Nucleus accumbens (tissue), 56 donors: ENCODE results near the gene ZBTB20.

Experiments
- DNase-seq, 56 donors: peaks; one replicate each; lab custom pipeline; 2025; lab: John Stamatoyannopoulos, UW

The ZBTB20 gene

GRCh38 chr3:114408736-114409670, 738.1 kb downstream of the ZBTB20 start:
- DNase-seq: peak in 4 of 56 donors; percentile 19 to 34 (median 24)

- peak in 1 of 56 donors; percentile 18 for DNase-seq
Observed at GRCh38 chr3:114406922-114407321, 740.2 kb downstream of the ZBTB20 start.

- DNase-seq: no peak
Observed at GRCh38 chr3:114406286-114406685, 740.8 kb downstream of the ZBTB20 start.

GRCh38 chr3:114405202-114405990, 741.7 kb downstream of the ZBTB20 start:
- no peak for DNase-seq

- peak in 1 of 56 donors; percentile 12 for DNase-seq
Observed at GRCh38 chr3:114404590-114404989, 742.5 kb downstream of the ZBTB20 start.

- DNase-seq: no peak
Observed at GRCh38 chr3:114402838-114403237, 744.2 kb downstream of the ZBTB20 start.

GRCh38 chr3:114401346-114401745, 745.7 kb downstream of the ZBTB20 start:
- no peak for DNase-seq

GRCh38 chr3:114400371-114400770, 746.7 kb downstream of the ZBTB20 start:
- DNase-seq: peak in 9 of 56 donors; percentile 11 to 37 (median 26)

- no peak for DNase-seq
Observed at GRCh38 chr3:114394551-114394950, 752.5 kb downstream of the ZBTB20 start.

- no peak for DNase-seq
Observed at GRCh38 chr3:114393367-114394072, 753.6 kb downstream of the ZBTB20 start.

GRCh38 chr3:114392831-114393230, 754.3 kb downstream of the ZBTB20 start:
- no peak for DNase-seq

- DNase-seq: no peak
Observed at GRCh38 chr3:114389156-114389555, 757.9 kb downstream of the ZBTB20 start.

GRCh38 chr3:114384558-114384903, 762.6 kb downstream of the ZBTB20 start:
- DNase-seq: no peak

GRCh38 chr3:114383875-114384557, 763.1 kb downstream of the ZBTB20 start:
- DNase-seq: peak in 55 of 56 donors; percentile 13 to 92 (median 78)

- DNase-seq: peak in 50 of 56 donors; percentile 15 to 86 (median 60)
Observed at GRCh38 chr3:114380233-114380651, 766.8 kb downstream of the ZBTB20 start.

GRCh38 chr3:114379266-114379665, 767.8 kb downstream of the ZBTB20 start:
- no peak for DNase-seq

- no peak for DNase-seq
Observed at GRCh38 chr3:114378760-114379159, 768.3 kb downstream of the ZBTB20 start.

GRCh38 chr3:114377426-114377825, 769.7 kb downstream of the ZBTB20 start:
- DNase-seq: no peak

- no peak for DNase-seq
Observed at GRCh38 chr3:114376516-114377185, 770.4 kb downstream of the ZBTB20 start.
